Activated gamma-delta T cell treated with anti-CD3 and anti-CD28 coated beads, Interleukin-2, amount 50 U/mL, for 16 hours (primary cell): Measurements from ENCODE around the gene SMARCA5.

Experiments
- DNase-seq: peaks from one replicate; pipeline ENCODE4 v3.0.0-alpha.2; 2020; ENCODE audit warnings: low read depth

SMARCA5 gene

DNA sequence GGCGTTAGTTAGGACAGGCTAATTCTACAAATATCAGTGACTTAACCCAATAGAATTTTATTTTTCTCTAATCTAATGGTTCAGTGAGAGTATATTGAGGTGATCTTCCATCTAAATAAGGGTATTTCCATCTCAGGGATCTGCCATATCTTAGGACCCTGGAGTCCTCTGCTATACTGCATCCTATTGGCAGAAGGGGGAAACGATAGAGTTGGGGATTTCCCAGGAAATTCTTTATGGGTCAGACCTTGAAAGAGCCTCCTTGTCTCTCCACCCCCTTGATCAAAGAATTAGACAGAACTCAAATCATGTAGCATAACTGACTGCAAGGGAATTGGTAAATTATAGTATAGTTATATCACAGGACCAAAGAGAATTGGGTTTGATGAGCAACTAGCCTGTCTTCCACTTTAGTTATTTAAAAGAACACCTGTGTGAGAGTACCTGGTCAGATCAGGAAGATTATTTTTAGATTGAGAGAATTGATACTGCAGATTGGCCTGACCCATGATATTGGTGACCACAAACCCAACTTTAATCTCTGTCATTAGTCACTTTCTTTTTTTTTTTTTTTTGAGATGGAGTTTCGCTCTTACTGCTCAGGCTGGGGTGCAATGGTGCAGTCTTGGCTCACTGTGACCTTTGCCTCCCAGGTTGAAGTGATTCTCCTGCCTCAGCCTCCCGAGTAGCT, 25.6 kb downstream of the SMARCA5 start:
- DNase-seq, result no peak

DNA sequence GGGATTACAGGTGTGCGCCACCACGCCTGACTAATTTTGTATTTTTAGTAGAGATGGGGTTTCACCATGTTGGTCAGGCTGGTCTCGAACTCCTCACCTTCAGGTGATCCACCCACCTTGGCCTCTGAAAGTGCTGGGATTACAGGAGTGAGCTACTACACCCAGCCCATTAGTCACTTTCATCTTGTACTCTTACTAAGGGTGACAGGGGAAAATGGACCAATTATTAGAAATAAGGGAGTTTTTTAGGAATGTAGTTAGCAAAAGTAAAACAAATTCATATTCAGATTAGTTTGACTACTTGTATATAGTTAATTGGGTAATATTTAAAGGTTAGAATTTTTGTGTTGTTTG, 26.1 kb downstream of the SMARCA5 start:
- DNase-seq, result no peak

DNA sequence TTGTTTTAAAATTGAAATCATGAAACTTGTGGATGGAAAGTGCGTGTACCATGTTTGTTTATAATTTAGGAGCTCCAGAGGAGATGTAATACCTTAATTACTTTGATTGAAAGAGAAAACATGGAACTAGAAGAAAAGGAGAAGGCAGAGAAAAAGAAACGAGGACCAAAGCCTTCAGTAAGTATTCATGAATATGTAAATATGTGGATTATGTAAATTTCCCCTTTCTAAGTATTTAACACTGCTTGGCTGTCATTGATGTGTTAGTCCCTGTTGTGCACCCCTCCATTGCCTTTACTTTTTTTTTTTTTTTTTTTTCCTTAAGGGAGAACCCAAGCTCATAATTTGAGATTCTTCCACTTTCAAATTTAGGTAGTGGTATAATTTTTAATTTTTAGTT, 36.4 kb downstream of the SMARCA5 start:
- no peak for DNase-seq

DNA sequence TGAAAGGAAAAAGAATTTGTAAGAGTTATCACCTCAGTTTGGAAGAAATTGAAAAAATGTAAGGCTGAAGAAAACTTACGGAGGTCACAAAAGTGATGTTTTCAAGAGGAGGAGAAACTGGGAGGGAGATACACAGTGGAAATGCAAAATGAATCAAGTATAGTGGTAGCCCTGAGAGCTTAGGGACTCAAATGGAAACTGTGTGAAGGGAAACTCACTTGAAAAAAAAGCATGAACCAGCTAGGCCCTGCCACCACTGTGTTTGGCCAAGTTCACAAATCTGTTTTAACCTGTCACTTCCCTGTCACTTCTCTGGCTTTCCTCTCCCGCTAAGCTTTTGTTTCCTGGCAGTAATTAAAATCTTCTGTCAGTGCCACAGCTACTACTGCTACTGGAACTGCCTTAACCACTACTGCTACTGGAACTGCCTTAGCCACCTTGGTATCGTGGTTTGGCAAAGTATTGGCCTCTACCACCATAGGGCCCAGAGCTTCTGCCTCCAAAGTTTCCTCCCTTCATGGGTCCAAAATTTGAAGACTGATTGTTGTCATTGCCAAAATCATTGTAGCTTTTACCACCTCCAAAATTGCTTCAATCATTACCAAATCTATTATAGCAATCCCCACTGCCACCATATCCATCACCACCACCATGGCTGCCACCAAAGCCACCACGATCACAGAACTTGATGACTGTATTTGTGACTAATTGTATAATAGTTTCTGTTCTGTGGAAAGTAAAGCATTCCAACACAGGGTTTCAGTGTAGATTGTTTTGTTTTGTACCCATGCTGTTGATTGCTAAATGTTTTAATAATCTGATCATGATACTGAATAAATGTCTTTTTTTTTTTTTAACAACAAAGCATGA, 41.5 kb downstream of the SMARCA5 start:
- no peak for DNase-seq

DNA sequence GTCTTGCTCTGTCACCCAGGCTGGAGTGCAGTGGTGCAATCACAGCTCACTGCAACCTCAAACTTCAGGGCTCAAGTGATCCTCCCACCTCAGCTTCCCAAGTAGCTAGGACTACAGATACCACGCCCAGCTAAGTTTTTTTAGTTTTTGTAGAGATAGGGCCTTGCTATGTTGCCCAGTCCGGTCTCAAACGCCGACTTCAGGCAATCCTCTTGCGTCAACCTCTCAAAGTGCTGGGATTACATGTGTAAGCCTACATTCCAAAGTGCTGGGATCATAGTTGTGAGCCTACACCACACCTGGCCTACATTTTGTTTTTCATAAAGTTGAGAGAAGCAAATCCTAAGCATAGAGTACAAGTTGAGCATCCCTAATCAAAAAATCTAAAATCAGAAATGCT, 42.2 kb downstream of the SMARCA5 start:
- DNase-seq, result no peak

DNA sequence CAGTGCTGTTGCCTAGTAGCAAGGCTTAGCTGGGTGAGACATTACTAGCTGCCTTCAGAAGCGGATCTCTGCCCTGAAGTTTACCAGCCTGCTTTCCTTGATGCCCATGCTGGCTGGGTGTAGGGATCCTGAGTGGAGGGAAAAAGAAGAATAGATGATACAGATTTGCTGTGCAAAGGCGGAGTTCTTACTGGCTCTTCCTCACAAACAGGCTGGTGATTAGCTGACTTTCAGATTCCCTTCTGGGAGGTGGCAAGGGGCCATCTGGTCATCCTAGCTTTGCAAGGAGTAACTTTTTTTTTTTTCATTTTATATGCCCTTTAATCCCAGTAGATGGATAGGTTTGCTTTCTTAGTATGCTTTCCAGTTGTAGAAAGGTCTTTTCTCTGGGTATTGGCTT, 44.8 kb downstream of the SMARCA5 start:
- DNase-seq, result no peak

DNA sequence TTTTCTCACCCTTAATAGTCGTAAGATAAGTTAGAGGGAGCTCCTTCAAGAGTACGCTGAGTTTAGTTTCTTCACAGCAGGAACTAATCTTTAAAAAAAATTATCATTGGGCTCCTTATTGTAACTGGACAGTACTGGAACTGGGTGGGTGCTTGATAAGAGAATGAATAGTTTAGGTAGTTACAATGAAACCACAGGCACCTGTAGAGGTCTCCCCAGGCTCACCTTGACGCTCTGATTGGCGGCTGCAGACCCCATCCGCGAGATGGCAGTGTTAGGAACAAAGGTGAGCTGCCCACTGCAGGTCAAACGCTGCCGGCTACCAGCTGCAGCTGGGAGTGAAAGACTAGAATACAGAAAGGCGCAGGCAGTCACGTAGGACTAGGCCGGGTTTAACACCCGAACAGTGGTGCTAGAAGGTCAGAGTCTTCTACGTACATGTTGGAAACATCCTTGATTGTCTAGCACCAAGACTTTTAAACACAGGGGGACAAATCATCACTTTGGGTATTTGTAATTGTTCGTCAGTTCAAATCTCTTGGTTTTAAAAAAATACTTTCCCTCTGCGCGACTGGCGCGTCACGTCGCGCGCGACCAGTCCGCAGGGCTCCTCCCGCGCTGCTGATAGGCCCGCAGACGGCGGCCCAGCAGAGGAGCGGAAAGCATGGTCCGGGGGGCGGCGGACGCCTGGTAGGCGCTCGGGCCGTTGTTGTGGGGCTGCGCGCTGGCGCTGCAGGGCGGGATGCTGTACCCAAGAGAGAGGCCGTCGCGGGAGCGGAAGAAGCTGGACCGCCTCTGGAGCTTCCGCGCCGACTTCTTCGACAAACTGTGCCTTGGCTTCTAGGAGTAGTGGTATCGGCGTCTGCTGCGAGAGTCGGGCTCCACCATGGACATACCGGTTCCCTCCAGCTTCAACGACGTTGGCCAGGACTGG, 45.6 kb downstream of the SMARCA5 start:
- peak; percentile 49 for DNase-seq

DNA sequence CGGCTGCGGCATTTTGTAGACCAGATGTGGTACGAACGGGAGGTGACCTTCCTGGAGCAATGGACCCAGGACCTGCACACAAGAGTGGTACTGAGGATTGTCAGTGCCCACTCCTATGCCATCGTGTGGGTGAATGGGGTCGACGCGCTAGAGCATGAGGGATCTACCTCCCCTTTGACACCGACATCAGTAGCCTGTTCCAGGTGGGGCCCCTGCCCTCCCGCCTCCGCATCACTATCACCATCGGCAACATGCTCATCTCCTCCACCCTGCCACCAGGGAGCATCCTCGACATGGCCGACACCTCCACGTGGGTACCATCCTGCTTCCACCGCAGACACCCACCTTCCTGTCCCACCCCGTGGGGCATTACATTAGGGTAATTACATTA, 46.2 kb downstream of the SMARCA5 start:
- DNase-seq, result no peak

DNA sequence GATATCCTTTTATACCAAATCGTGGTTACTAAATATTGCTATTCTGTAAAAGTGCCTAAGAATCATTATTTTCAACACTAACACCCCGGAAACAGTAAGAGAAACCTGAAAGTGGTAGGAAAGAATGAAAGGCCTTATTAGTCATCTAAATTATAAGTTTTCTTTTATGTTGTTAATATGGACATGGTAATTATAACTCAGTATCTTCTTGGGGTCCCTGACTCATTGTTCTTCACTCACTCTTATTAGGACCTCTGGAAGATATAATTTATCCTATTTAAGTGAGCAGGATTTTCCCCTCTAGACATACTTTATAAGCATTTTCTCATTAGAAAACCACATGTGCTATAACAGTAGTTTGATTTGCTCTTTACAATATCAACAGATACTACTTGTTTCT, 51.0 kb downstream of the SMARCA5 start:
- no peak for DNase-seq

DNA sequence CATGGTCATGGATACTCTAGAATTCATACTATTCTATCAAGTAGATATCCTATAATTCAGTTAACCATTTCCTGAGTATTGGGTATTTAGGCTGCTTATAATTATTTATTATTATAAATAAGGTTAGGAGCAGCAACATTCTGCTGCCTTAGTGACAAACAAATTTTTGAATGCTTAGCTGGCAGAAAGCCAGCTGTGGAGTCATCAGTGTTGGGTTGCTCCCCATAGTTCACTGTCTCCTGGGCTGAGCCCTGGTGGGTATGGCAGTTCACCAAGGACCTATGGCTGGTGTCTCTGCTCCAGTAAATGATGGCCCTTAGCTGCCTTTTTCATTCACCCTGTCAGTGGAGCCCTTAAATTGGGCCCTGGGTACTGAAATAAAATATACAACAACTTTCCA, 61.8 kb downstream of the SMARCA5 start:
- DNase-seq, result no peak

DNA sequence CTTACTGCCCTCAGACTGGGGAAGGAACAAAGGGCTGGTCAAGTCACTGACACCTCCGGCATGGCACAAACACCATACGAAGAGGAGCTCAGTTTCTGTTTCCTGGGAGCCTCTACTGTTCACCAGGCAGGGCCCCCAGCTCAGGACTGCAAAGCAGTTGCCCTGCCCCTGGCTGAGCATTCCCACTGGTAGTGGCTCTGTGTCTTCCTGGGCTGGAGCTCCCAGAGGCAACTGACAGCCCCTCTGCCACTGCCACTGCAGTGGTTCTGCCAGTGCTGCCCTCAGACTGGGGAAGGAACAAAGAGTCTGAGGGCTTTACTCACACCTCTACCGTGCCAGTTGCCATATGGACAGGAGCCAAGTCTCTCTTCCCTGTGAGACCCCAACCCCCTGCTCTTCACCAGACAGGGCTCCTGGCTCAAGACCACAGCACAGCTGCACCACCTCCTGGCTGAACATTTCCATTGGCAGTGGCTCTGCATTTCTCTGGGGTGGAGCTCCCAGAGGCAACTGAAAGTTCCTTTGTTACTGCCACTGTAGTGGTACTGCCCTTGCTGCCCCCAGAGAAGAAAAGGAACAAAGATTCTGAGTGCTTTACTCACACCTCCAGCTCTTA, 67.9 kb downstream of the SMARCA5 start:
- DNase-seq, result no peak

DNA sequence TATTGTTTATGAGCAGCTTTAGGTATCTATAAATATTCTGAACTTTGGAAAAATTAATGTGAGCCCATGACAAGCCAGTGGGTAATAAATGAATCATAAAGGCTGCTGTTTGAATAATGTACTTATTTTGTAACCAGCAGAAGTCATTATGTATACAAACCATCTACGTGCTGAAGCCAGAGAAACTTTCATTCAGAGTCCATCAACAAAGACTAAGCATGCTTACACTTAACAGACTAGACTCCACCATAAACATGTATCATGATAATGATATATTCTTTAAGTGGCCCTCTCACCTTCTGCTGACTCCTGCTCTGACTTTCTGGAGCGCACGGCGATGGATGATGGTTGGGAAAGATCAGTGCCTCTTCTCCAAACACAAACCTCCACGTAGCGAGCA, 72.0 kb downstream of the SMARCA5 start:
- no peak for DNase-seq

DNA sequence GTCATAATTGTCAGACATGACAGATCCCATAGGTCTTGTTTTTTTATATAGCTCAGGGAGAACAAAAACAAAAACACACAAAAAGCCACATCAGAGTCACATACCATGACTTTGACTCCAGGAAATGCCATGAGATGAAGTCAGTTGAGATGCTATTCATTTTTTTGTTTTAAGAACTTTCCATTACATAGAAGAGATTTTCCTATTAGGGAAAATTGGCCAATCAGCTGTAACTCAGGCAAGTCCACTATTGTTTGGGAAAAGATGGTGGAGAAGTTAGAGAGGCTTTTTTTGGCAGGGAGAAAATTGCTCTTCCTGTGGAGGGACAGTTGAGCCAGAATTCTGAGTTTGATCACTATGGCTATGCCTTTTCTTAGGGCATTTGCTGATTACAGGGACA, 72.6 kb downstream of the SMARCA5 start:
- DNase-seq, result no peak

DNA sequence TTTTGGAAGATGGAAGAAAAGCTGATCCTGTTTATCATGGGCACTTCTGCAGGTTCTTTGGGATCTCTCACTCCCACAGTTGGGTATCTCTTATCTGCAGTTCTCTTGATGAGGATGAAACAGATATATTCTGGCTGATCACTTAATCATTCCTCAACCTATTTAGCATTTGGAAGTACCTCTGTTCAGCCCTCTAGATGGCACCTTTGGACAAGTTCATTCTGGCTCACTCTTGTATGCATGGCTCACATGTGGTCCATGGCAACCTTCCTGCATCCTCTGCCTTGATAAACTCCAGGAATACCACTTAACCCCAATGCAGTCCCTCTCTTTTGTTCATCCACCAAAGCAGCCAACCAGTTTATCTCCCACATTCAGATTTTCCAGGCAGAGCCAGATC, 74.2 kb downstream of the SMARCA5 start:
- no peak for DNase-seq

DNA sequence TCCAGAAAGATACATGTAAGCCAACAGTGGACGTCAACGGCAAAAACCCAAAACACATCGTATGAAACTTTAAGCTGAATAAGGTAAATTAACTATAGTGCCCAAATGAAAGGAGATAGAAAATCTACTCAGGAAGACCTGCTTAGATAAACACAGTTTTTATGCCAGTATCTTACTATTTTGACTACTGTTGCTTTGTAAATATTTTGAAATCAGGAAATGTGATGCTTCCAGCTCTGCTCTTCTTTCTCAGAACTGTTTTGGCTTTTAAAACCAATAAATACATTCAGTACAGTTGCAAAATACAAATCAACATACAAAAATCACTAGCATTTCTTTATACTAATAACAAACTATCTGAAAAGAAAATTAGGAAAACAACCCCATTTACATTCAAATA, 83.8 kb downstream of the SMARCA5 start:
- no peak for DNase-seq

DNA sequence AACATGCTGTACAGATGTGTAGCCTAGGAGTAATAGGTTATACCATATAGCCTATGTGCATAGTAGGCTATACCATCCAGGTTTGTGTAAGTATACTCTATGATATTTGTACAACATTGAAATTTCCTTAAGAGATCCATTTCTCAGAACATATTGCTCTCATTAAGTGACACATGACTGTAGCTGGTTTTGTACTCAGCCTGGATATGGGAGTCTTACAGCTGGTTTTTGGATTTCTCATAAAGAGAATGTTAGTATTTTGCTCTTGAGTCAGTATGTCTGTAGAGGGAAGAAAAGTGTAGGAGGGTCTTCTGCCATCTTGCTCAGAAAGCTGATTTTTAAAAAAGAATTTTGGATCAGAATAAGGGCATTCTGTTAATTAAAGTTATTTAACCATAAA, 85.3 kb downstream of the SMARCA5 start:
- DNase-seq, result no peak

DNA sequence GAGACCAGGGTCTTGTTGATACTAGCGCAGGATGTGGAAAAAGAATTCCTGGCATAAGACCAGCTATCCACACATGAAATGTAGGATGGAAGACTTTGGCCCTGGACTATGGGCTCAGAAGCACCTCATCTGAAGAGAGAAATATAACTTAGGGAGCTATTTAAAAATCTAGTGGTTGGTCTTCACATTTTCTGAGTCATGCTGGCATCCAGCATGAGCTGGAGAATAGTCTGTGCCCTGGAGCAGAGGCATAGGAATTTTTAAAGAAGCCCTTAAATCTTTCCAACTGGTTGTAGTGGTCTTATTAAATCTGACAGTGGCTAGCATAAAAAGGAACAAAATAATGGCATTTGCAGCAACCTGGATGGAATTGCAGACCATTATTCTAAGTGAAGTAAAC, 86.3 kb downstream of the SMARCA5 start:
- no peak for DNase-seq

DNA sequence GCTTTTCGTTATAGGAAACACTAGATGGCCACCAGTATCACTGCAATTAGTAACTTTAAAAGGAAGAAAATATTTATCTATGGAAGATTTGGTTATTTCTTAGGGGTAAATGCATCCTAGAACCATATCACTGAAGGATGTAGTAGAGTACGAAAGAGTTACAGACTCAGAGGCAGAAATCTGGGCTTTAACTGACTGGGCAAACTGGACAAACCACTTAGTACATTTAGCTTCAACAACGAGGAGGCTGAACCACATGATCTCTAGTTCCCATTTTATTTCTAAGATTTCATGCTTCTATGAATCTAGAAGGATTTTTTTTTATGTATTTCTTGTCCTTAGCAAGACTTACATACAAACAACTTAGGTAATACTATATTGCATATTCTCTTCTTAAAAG, 93.0 kb downstream of the SMARCA5 start:
- DNase-seq, result no peak
